Measurements from ENCODE around the gene BRAT1.

The BRAT1 gene

GRCh38 chr7:2503056-2503941, 52.0 kb downstream of the BRAT1 start:
- no peaks in the 10 kb centered on the region for H3K9me3 ChIP-seq (ENCODE audit: insufficient read depth, low read depth, low read length)
- peaks cover 20% of the 10 kb centered on the region for H3K4me1 ChIP-seq (ENCODE audit: insufficient read depth, low read length)
- no peak overlapping the region for H3K4me3 ChIP-seq (ENCODE audit: low read length)
- no peaks in the 10 kb centered on the region for H3K36me3 ChIP-seq (ENCODE audit: insufficient read depth, low read length)
- H3K27me3 ChIP-seq (ENCODE audit: insufficient read depth, low read length), result no peaks in the 10 kb centered on the region
- 90% methylated on average over 24 of the region's 25 CpGs for WGBS
- H3K9ac ChIP-seq (ENCODE audit: low read depth, low read length), result no peak overlapping the region
- H3K27ac ChIP-seq (ENCODE audit: low read depth, low read length), result no peak overlapping the region

GRCh38 chr7:2502647-2502966, 52.7 kb downstream of the BRAT1 start:
- H3K4me3 ChIP-seq (ENCODE audit: low read length), result no peak overlapping the region
- no peaks in the 10 kb centered on the region for H3K9me3 ChIP-seq (ENCODE audit: insufficient read depth, low read depth, low read length)
- no peak overlapping the region for H3K27ac ChIP-seq (ENCODE audit: low read depth, low read length)
- no peaks in the 10 kb centered on the region for H3K27me3 ChIP-seq (ENCODE audit: insufficient read depth, low read length)
- no peaks in the 10 kb centered on the region for H3K36me3 ChIP-seq (ENCODE audit: insufficient read depth, low read length)
- no peak overlapping the region for H3K9ac ChIP-seq (ENCODE audit: low read depth, low read length)
- peaks cover 24% of the 10 kb centered on the region for H3K4me1 ChIP-seq (ENCODE audit: insufficient read depth, low read length)
- WGBS, result 92% methylated on average over 13 of the region's 13 CpGs

- Histone ChIP-seq H3K27me3 (ENCODE audit: insufficient read depth, low read length) (no peaks in the 10 kb centered on the region), H3K4me1 (ENCODE audit: insufficient read depth, low read length) (peaks cover 24% of the 10 kb centered on the region), H3K4me3 (ENCODE audit: low read length) (no peak overlapping the region), H3K36me3 (ENCODE audit: insufficient read depth, low read length) (no peaks in the 10 kb centered on the region), H3K9me3 (ENCODE audit: insufficient read depth, low read depth, low read length) (no peaks in the 10 kb centered on the region), H3K27ac (ENCODE audit: low read depth, low read length) (no peak overlapping the region), H3K9ac (ENCODE audit: low read depth, low read length) (no peak overlapping the region)
- WGBS, result 93% methylated on average over 9 of the region's 9 CpGs
Measured at GRCh38 chr7:2501947-2502646, 53.2 kb downstream of the BRAT1 start.

- Histone ChIP-seq H3K27me3 (ENCODE audit: insufficient read depth, low read length) (no peaks in the 10 kb centered on the region), H3K4me1 (ENCODE audit: insufficient read depth, low read length) (peaks cover 24% of the 10 kb centered on the region), H3K4me3 (ENCODE audit: low read length) (no peak overlapping the region), H3K36me3 (ENCODE audit: insufficient read depth, low read length) (no peaks in the 10 kb centered on the region), H3K27ac (ENCODE audit: low read depth, low read length) (no peak overlapping the region), H3K9ac (ENCODE audit: low read depth, low read length) (no peak overlapping the region), H3K9me3 (ENCODE audit: insufficient read depth, low read depth, low read length) (no peaks in the 10 kb centered on the region)
- WGBS, result 88% methylated on average over 12 of the region's 12 CpGs
Measured at GRCh38 chr7:2500701-2501100, 54.6 kb downstream of the BRAT1 start.

GRCh38 chr7:2499719-2500430, 55.4 kb downstream of the BRAT1 start:
- H3K27me3 ChIP-seq (ENCODE audit: insufficient read depth, low read length), result no peaks in the 10 kb centered on the region
- 49% methylated on average over 27 of the region's 27 CpGs for WGBS
- no peak overlapping the region for H3K9ac ChIP-seq (ENCODE audit: low read depth, low read length)
- peaks cover 29% of the 10 kb centered on the region for H3K4me1 ChIP-seq (ENCODE audit: insufficient read depth, low read length)
- H3K9me3 ChIP-seq (ENCODE audit: insufficient read depth, low read depth, low read length), result no peaks in the 10 kb centered on the region
- no peaks in the 10 kb centered on the region for H3K36me3 ChIP-seq (ENCODE audit: insufficient read depth, low read length)
- H3K27ac ChIP-seq (ENCODE audit: low read depth, low read length), result peak overlapping the region; percentile 78; the same call in 1 of the 2 replicates
- no peak overlapping the region for H3K4me3 ChIP-seq (ENCODE audit: low read length)

- peaks cover 29% of the 10 kb centered on the region for H3K4me1 ChIP-seq (ENCODE audit: insufficient read depth, low read length)
- H3K27ac ChIP-seq (ENCODE audit: low read depth, low read length), result peak overlapping the region; percentile 78; the same call in 1 of the 2 replicates
- no peaks in the 10 kb centered on the region for H3K9me3 ChIP-seq (ENCODE audit: insufficient read depth, low read depth, low read length)
- no peak overlapping the region for H3K4me3 ChIP-seq (ENCODE audit: low read length)
- no peaks in the 10 kb centered on the region for H3K36me3 ChIP-seq (ENCODE audit: insufficient read depth, low read length)
- no peaks in the 10 kb centered on the region for H3K27me3 ChIP-seq (ENCODE audit: insufficient read depth, low read length)
- WGBS, result 82% methylated on average over 7 of the region's 7 CpGs
- no peak overlapping the region; the same call in 1 of the 2 replicates for H3K9ac ChIP-seq (ENCODE audit: low read depth, low read length)
Measured at GRCh38 chr7:2499181-2499580, 56.1 kb downstream of the BRAT1 start.

GRCh38 chr7:2498708-2499107, 56.6 kb downstream of the BRAT1 start:
- no peaks in the 10 kb centered on the region for H3K9me3 ChIP-seq (ENCODE audit: insufficient read depth, low read depth, low read length)
- H3K36me3 ChIP-seq (ENCODE audit: insufficient read depth, low read length), result no peaks in the 10 kb centered on the region
- H3K4me3 ChIP-seq (ENCODE audit: low read length), result no peak overlapping the region
- no peak overlapping the region for H3K27ac ChIP-seq (ENCODE audit: low read depth, low read length)
- 80% methylated on average over 6 of the region's 6 CpGs for whole genome bisulfite sequencing
- no peak overlapping the region; the same call in 1 of the 2 replicates for H3K9ac ChIP-seq (ENCODE audit: low read depth, low read length)
- no peaks in the 10 kb centered on the region for H3K27me3 ChIP-seq (ENCODE audit: insufficient read depth, low read length)
- H3K4me1 ChIP-seq (ENCODE audit: insufficient read depth, low read length), result peaks cover 29% of the 10 kb centered on the region

GRCh38 chr7:2497500-2498336, 57.6 kb downstream of the BRAT1 start:
- Histone ChIP-seq H3K27me3 (ENCODE audit: insufficient read depth, low read length) (no peaks in the 10 kb centered on the region), H3K4me1 (ENCODE audit: insufficient read depth, low read length) (peaks cover 29% of the 10 kb centered on the region), H3K9ac (ENCODE audit: low read depth, low read length) (no peak overlapping the region), H3K9me3 (ENCODE audit: insufficient read depth, low read depth, low read length) (no peaks in the 10 kb centered on the region), H3K36me3 (ENCODE audit: insufficient read depth, low read length) (no peaks in the 10 kb centered on the region), H3K27ac (ENCODE audit: low read depth, low read length) (no peak overlapping the region; the same call in 1 of the 2 replicates), H3K4me3 (ENCODE audit: low read length) (no peak overlapping the region)
- WGBS, result 57% methylated on average over 25 of the region's 25 CpGs

GRCh38 chr7:2497065-2497464, 58.3 kb downstream of the BRAT1 start:
- Histone ChIP-seq H3K9ac (ENCODE audit: low read depth, low read length) (no peak overlapping the region), H3K4me3 (ENCODE audit: low read length) (no peak overlapping the region), H3K9me3 (ENCODE audit: insufficient read depth, low read depth, low read length) (no peaks in the 10 kb centered on the region), H3K27ac (ENCODE audit: low read depth, low read length) (no peak overlapping the region), H3K27me3 (ENCODE audit: insufficient read depth, low read length) (no peaks in the 10 kb centered on the region), H3K4me1 (ENCODE audit: insufficient read depth, low read length) (peaks cover 29% of the 10 kb centered on the region), H3K36me3 (ENCODE audit: insufficient read depth, low read length) (no peaks in the 10 kb centered on the region)
- WGBS, result 94% methylated on average over 3 of the region's 3 CpGs

- no peak overlapping the region for H3K9ac ChIP-seq (ENCODE audit: low read depth, low read length)
- no peaks in the 10 kb centered on the region for H3K36me3 ChIP-seq (ENCODE audit: insufficient read depth, low read length)
- no peaks in the 10 kb centered on the region for H3K27me3 ChIP-seq (ENCODE audit: insufficient read depth, low read length)
- no peak overlapping the region for H3K4me3 ChIP-seq (ENCODE audit: low read length)
- H3K27ac ChIP-seq (ENCODE audit: low read depth, low read length), result no peak overlapping the region
- peaks cover 29% of the 10 kb centered on the region for H3K4me1 ChIP-seq (ENCODE audit: insufficient read depth, low read length)
- H3K9me3 ChIP-seq (ENCODE audit: insufficient read depth, low read depth, low read length), result no peaks in the 10 kb centered on the region
- 88% methylated on average over 9 of the region's 9 CpGs for WGBS
Measured at GRCh38 chr7:2496375-2496774, 58.9 kb downstream of the BRAT1 start.
